ENCODE results near the gene NXNL2. TPM values are rescaled to one million over a fixed set of nuclear protein-coding genes. Genes with fewer than 3 reads are reported as not detected.

NXNL2 gene
- polyA plus RNA-seq, 2 donors = 0.15 to 0.22 TPM

GRCh38 chr9:88503845-88504764 lies 30.9 kb upstream of the NXNL2 start:
- no peaks in the 10 kb centered on the region for H3K36me3 ChIP-seq (ENCODE audit: control insufficient read depth in 2 of 2, insufficient read depth in 2 of 2, low read length in 1 of 2)
- peaks cover 0 to 4% of the 10 kb centered on the region in 2 donors for H3K9me3 ChIP-seq (ENCODE audit: control insufficient read depth in 2 of 2, insufficient read depth in 1 of 2, low read depth in 1 of 2, low read length in 1 of 2)
- WGBS, 2 donors = 95 to 96% methylated on average over 17 of the region's 17 CpGs
- H3K4me1 ChIP-seq (ENCODE audit: control insufficient read depth in 2 of 2, insufficient read depth in 2 of 2, low read length in 1 of 2) = no peaks in the 10 kb centered on the region
- H3K4me3 ChIP-seq (ENCODE audit: low read depth in 1 of 2, low read length in 2 of 2) = no peak overlapping the region
- no peaks in the 10 kb centered on the region for H3K27me3 ChIP-seq (ENCODE audit: control insufficient read depth in 1 of 2, insufficient read depth in 2 of 2, low read length in 2 of 2)
- no peak overlapping the region for H3K27ac ChIP-seq (ENCODE audit: low read depth in 2 of 2, low read length in 1 of 2)

DNA sequence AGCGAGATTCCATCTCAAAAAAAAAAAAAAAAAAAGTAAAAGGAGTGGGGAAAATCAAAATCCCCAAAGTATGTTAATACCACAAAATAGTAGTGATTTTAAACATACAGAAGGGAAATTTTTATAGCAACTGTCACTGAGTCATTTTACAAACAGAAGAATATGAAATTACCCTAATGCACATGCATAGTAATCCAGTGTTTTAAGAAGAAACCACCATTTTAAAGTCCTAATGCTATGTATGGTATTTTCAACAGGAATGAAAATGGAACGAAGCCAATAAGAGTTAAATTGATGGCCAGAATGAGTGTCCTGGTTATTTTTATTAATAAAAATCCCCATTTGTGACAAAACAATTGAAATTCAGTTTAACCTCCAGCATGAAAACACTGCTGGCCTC lies 26.7 kb upstream of the NXNL2 start:
- H3K27ac ChIP-seq (ENCODE audit: low read depth in 2 of 2, low read length in 1 of 2) = no peak overlapping the region
- H3K36me3 ChIP-seq (ENCODE audit: control insufficient read depth in 2 of 2, insufficient read depth in 2 of 2, low read length in 1 of 2) = no peaks in the 10 kb centered on the region
- 81 to 86% methylated on average over 1 to 2 of the region's 2 CpGs for WGBS, 2 donors
- no peaks in the 10 kb centered on the region for H3K9me3 ChIP-seq (ENCODE audit: control insufficient read depth in 2 of 2, insufficient read depth in 1 of 2, low read depth in 1 of 2, low read length in 1 of 2)
- H3K4me3 ChIP-seq (ENCODE audit: low read depth in 1 of 2, low read length in 2 of 2) = no peak overlapping the region
- no peaks in the 10 kb centered on the region for H3K4me1 ChIP-seq (ENCODE audit: control insufficient read depth in 2 of 2, insufficient read depth in 2 of 2, low read length in 1 of 2)
- no peaks in the 10 kb centered on the region for H3K27me3 ChIP-seq (ENCODE audit: control insufficient read depth in 1 of 2, insufficient read depth in 2 of 2, low read length in 2 of 2)

DNA sequence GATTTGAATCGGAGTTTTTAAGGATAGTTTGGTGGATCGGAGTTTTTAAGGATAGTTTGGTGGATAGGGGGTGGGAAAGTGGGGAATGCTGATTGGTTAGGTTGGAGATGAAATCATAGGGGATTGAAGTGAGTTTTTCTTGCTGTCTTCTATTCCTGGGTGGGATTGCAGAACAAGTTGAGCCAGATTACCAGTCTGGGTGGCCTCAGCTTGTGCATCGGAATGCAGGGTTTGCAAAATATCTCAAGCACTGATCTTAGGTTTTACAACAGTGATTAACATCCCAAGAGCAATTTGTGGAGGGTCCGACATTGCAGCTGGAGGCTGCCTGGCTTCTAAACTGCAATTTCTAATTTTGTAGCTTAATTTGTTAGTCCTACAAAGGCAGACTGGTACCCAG lies 23.1 kb upstream of the NXNL2 start:
- WGBS, 2 donors = 81 to 83% methylated on average over 4 of the region's 4 CpGs
- Histone ChIP-seq H3K27ac (ENCODE audit: low read depth in 2 of 2, low read length in 1 of 2) (no peak overlapping the region), H3K27me3 (ENCODE audit: control insufficient read depth in 1 of 2, insufficient read depth in 2 of 2, low read length in 2 of 2) (no peaks in the 10 kb centered on the region), H3K9me3 (ENCODE audit: control insufficient read depth in 2 of 2, insufficient read depth in 1 of 2, low read depth in 1 of 2, low read length in 1 of 2) (no peaks in the 10 kb centered on the region), H3K4me3 (ENCODE audit: low read depth in 1 of 2, low read length in 2 of 2) (no peak overlapping the region), H3K36me3 (ENCODE audit: control insufficient read depth in 2 of 2, insufficient read depth in 2 of 2, low read length in 1 of 2) (no peaks in the 10 kb centered on the region), H3K4me1 (ENCODE audit: control insufficient read depth in 2 of 2, insufficient read depth in 2 of 2, low read length in 1 of 2) (no peaks in the 10 kb centered on the region)

GRCh38 chr9:88514247-88514646 lies 20.7 kb upstream of the NXNL2 start:
- no peaks in the 10 kb centered on the region for H3K4me1 ChIP-seq (ENCODE audit: control insufficient read depth in 2 of 2, insufficient read depth in 2 of 2, low read length in 1 of 2)
- WGBS, 2 donors = 92 to 95% methylated on average over 6 of the region's 6 CpGs
- no peaks in the 10 kb centered on the region for H3K36me3 ChIP-seq (ENCODE audit: control insufficient read depth in 2 of 2, insufficient read depth in 2 of 2, low read length in 1 of 2)
- no peaks in the 10 kb centered on the region for H3K9me3 ChIP-seq (ENCODE audit: control insufficient read depth in 2 of 2, insufficient read depth in 1 of 2, low read depth in 1 of 2, low read length in 1 of 2)
- no peak overlapping the region for H3K27ac ChIP-seq (ENCODE audit: low read depth in 2 of 2, low read length in 1 of 2)
- H3K27me3 ChIP-seq (ENCODE audit: control insufficient read depth in 1 of 2, insufficient read depth in 2 of 2, low read length in 2 of 2) = no peaks in the 10 kb centered on the region
- H3K4me3 ChIP-seq (ENCODE audit: low read depth in 1 of 2, low read length in 2 of 2) = no peak overlapping the region

DNA sequence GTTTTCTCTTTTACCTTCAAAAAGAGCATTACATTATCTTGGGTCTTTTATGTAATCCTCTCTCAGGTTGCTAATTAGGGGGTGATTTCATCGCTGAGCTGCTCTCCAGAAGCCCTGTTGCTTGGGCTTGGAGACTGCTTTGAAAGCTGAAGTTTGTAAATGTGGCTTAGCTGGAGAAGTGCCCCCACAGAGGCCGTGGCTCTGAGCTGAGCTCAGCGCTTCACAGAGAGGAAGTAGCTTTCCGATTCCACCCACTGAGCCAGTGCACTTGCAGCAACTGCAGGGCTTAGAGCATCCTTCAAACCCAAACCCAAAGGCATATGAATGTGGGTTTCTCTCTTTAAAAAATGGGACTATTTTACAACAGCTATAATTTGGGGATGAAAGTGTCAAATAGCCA lies 13.7 kb upstream of the NXNL2 start:
- no peaks in the 10 kb centered on the region for H3K36me3 ChIP-seq (ENCODE audit: control insufficient read depth in 2 of 2, insufficient read depth in 2 of 2, low read length in 1 of 2)
- 48% methylated on average over 4 of the region's 4 CpGs for WGBS, 2 donors

DNA sequence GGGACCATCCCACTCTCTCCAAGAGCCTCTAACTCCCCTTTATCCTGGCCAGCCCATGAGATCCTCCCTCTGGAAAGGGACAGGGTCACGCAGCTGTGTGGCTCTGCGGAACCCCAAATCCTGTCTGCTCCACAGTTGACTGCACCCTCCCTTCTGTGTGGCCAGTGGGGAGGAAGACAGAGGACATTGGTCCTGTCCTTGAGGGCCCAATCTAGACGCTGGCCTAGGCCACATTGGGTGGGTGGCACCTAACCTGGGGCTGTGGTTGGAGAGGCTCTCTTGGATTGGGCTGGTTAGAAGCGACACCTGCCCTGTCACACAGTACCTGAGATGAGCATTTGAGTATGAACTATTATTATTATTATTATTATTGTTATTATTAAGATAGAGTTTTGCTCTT lies 12.6 kb upstream of the NXNL2 start:
- H3K4me3 ChIP-seq (ENCODE audit: low read depth in 1 of 2, low read length in 2 of 2) = no peak overlapping the region
- H3K9me3 ChIP-seq (ENCODE audit: control insufficient read depth in 2 of 2, insufficient read depth in 1 of 2, low read depth in 1 of 2, low read length in 1 of 2) = no peaks in the 10 kb centered on the region
- WGBS, 2 donors = 88 to 91% methylated on average over 4 of the region's 4 CpGs
- no peaks in the 10 kb centered on the region for H3K27me3 ChIP-seq (ENCODE audit: control insufficient read depth in 1 of 2, insufficient read depth in 2 of 2, low read length in 2 of 2)
- H3K4me1 ChIP-seq (ENCODE audit: control insufficient read depth in 2 of 2, insufficient read depth in 2 of 2, low read length in 1 of 2) = no peaks in the 10 kb centered on the region
- no peak overlapping the region for H3K27ac ChIP-seq (ENCODE audit: low read depth in 2 of 2, low read length in 1 of 2)
- H3K36me3 ChIP-seq (ENCODE audit: control insufficient read depth in 2 of 2, insufficient read depth in 2 of 2, low read length in 1 of 2) = no peaks in the 10 kb centered on the region

More for the DNA sequence above, 13.7 kb upstream of the NXNL2 start:
- Histone ChIP-seq H3K4me1 (ENCODE audit: control insufficient read depth in 2 of 2, insufficient read depth in 2 of 2, low read length in 1 of 2) (no peaks in the 10 kb centered on the region), H3K27ac (ENCODE audit: low read depth in 2 of 2, low read length in 1 of 2) (no peak overlapping the region), H3K27me3 (ENCODE audit: control insufficient read depth in 1 of 2, insufficient read depth in 2 of 2, low read length in 2 of 2) (no peaks in the 10 kb centered on the region), H3K9me3 (ENCODE audit: control insufficient read depth in 2 of 2, insufficient read depth in 1 of 2, low read depth in 1 of 2, low read length in 1 of 2) (no peaks in the 10 kb centered on the region), H3K4me3 (ENCODE audit: low read depth in 1 of 2, low read length in 2 of 2) (no peak overlapping the region)

GRCh38 chr9:88523056-88523455 lies 11.9 kb upstream of the NXNL2 start:
- 82 to 92% methylated on average over 3 of the region's 3 CpGs for WGBS, 2 donors
- Histone ChIP-seq H3K4me1 (ENCODE audit: control insufficient read depth in 2 of 2, insufficient read depth in 2 of 2, low read length in 1 of 2) (no peaks in the 10 kb centered on the region), H3K4me3 (ENCODE audit: low read depth in 1 of 2, low read length in 2 of 2) (no peak overlapping the region), H3K9me3 (ENCODE audit: control insufficient read depth in 2 of 2, insufficient read depth in 1 of 2, low read depth in 1 of 2, low read length in 1 of 2) (no peaks in the 10 kb centered on the region), H3K27me3 (ENCODE audit: control insufficient read depth in 1 of 2, insufficient read depth in 2 of 2, low read length in 2 of 2) (no peaks in the 10 kb centered on the region), H3K27ac (ENCODE audit: low read depth in 2 of 2, low read length in 1 of 2) (no peak overlapping the region), H3K36me3 (ENCODE audit: control insufficient read depth in 2 of 2, insufficient read depth in 2 of 2, low read length in 1 of 2) (no peaks in the 10 kb centered on the region)

DNA sequence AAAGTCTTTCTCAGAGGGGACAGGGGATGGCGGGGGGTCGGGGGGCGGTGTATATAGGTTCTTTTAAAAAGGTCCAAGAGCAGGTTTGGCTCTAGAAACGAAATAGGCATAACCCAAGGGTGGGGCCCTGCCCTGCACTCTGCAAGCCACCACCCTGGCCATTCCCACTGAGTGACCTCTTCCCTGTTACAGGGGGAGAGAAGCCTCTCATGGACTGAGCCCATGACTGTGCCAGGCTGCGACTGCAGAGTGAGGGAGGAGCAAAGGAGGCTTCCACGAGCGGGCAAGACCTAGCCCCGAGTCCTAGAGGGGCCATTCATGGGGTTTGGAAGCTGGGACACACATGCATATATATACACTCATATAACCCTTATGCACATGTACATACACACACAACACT lies 10.1 kb upstream of the NXNL2 start:
- no peaks in the 10 kb centered on the region for H3K4me1 ChIP-seq (ENCODE audit: control insufficient read depth in 2 of 2, insufficient read depth in 2 of 2, low read length in 1 of 2)
- H3K9me3 ChIP-seq (ENCODE audit: control insufficient read depth in 2 of 2, insufficient read depth in 1 of 2, low read depth in 1 of 2, low read length in 1 of 2) = no peaks in the 10 kb centered on the region
- no peaks in the 10 kb centered on the region for H3K27me3 ChIP-seq (ENCODE audit: control insufficient read depth in 1 of 2, insufficient read depth in 2 of 2, low read length in 2 of 2)
- H3K27ac ChIP-seq (ENCODE audit: low read depth in 2 of 2, low read length in 1 of 2) = no peak overlapping the region
- H3K4me3 ChIP-seq (ENCODE audit: low read depth in 1 of 2, low read length in 2 of 2) = no peak overlapping the region
- H3K36me3 ChIP-seq (ENCODE audit: control insufficient read depth in 2 of 2, insufficient read depth in 2 of 2, low read length in 1 of 2) = no peaks in the 10 kb centered on the region
- 80 to 86% methylated on average over 8 of the region's 8 CpGs for WGBS, 2 donors

GRCh38 chr9:88527618-88528017 lies 7.4 kb upstream of the NXNL2 start:
- Histone ChIP-seq H3K27me3 (ENCODE audit: control insufficient read depth in 1 of 2, insufficient read depth in 2 of 2, low read length in 2 of 2) (no peaks in the 10 kb centered on the region), H3K4me1 (ENCODE audit: control insufficient read depth in 2 of 2, insufficient read depth in 2 of 2, low read length in 1 of 2) (peaks cover 0 to 2% of the 10 kb centered on the region in 2 donors), H3K9me3 (ENCODE audit: control insufficient read depth in 2 of 2, insufficient read depth in 1 of 2, low read depth in 1 of 2, low read length in 1 of 2) (no peaks in the 10 kb centered on the region), H3K4me3 (ENCODE audit: low read depth in 1 of 2, low read length in 2 of 2) (no peak overlapping the region), H3K36me3 (ENCODE audit: control insufficient read depth in 2 of 2, insufficient read depth in 2 of 2, low read length in 1 of 2) (no peaks in the 10 kb centered on the region), H3K27ac (ENCODE audit: low read depth in 2 of 2, low read length in 1 of 2) (no peak overlapping the region)
- WGBS, 2 donors = 74 to 80% methylated on average over 7 of the region's 7 CpGs
